Spinal cord (tissue), 4 donors: ENCODE data around the gene IQGAP3. TPM values are rescaled to one million over a fixed set of nuclear protein-coding genes. Genes with fewer than 3 reads are reported as not detected.

Source experiments
- polyA plus RNA-seq, 2 donors: library from polyadenylated mRNA; unstranded; fragments of 120-200 nt; gene quantifications; one replicate each; pipeline ENCODE4 v1.2.1, GENCODE V29; 2013; ENCODE audit not compliant: insufficient read length in 2 of 2
- small RNA-seq: library from RNA; depleted of rRNA; stranded (forward); fragments of <200 nt; gene quantifications from one replicate; pipeline ENCODE3, GENCODE V24; 2014; ENCODE audit warnings: low replicate concordance
- total RNA-seq, 2 donors: library from RNA; depleted of rRNA in 1 of 2; stranded (reverse); fragments of 120-200 nt in 1 of 2; fragments of >200 nt in 1 of 2; gene quantifications; one replicate each; pipeline versions ENCODE4 v1.2.3 to v1.2.4, GENCODE V29; 2013 to 2014

Gene IQGAP3
- total and polyA plus RNA-seq, 4 donors, result 4.9 to 10.4 (median 7.0) TPM

Small RNAs within 50 kb of the gene (small RNA-seq; reads per million reads assigned to genes)
- not detected for gene RF00019

Other genes with a start within 250 kb of the IQGAP3 start
- gene CCT3, start 234.3 kb downstream of the IQGAP3 start, total RNA-seq, result 100 to 1,000 TPM; 248 to 258 TPM
- gene CCT3, start 234.3 kb downstream of the IQGAP3 start, polyA plus RNA-seq, result 100 to 1,000 TPM; 231 to 250 TPM
- not detected for gene TSACC, start 234.0 kb downstream of the IQGAP3 start, total RNA-seq
- gene TSACC, start 234.0 kb downstream of the IQGAP3 start, polyA plus RNA-seq, result 1 to 10 TPM in 1 of 2 donors, under 1 TPM in 1; 0.79 to 1.7 TPM
- gene RHBG, start 203.4 kb downstream of the IQGAP3 start, total RNA-seq, result not detected
- gene RHBG, start 203.4 kb downstream of the IQGAP3 start, polyA plus RNA-seq, result under 1 TPM; 0.26 to 0.81 TPM
- 10 to 100 TPM in 1 of 2 donors, 1 to 10 TPM in 1; 5.7 to 13.2 TPM for gene MEF2D, start 71.8 kb downstream of the IQGAP3 start, total RNA-seq
- gene MEF2D, start 71.8 kb downstream of the IQGAP3 start, polyA plus RNA-seq, result 10 to 100 TPM; 21.8 to 28.9 TPM
- not detected for gene TTC24, start 7.2 kb upstream of the IQGAP3 start, total RNA-seq
- not detected for gene TTC24, start 7.2 kb upstream of the IQGAP3 start, polyA plus RNA-seq
- 100 to 1,000 TPM in 1 of 2 donors, 10 to 100 TPM in 1; 53.5 to 113 TPM for gene NAXE, start 19.2 kb upstream of the IQGAP3 start, total RNA-seq
- 100 to 1,000 TPM; 107 TPM for gene NAXE, start 19.2 kb upstream of the IQGAP3 start, polyA plus RNA-seq
- gene GPATCH4, start 28.9 kb upstream of the IQGAP3 start, total RNA-seq, result 1 to 10 TPM; 9.5 to 9.7 TPM
- 10 to 100 TPM; 41.7 to 44.5 TPM for gene GPATCH4, start 28.9 kb upstream of the IQGAP3 start, polyA plus RNA-seq
- gene HAPLN2, start 46.9 kb upstream of the IQGAP3 start, total RNA-seq, result 1 to 10 TPM; 7.3 to 9.4 TPM
- 10 to 100 TPM; 37.7 to 38.8 TPM for gene HAPLN2, start 46.9 kb upstream of the IQGAP3 start, polyA plus RNA-seq
- gene BCAN, start 69.6 kb upstream of the IQGAP3 start, total RNA-seq, result 100 to 1,000 TPM; 181 to 240 TPM
- 1,000 to 10,000 TPM in 1 of 2 donors, 100 to 1,000 TPM in 1; 973 to 1,252 TPM for gene BCAN, start 69.6 kb upstream of the IQGAP3 start, polyA plus RNA-seq
- 10 to 100 TPM; 37.9 to 61.8 TPM for gene NES, start 104.8 kb upstream of the IQGAP3 start, total RNA-seq
- gene NES, start 104.8 kb upstream of the IQGAP3 start, polyA plus RNA-seq, result 100 to 1,000 TPM in 1 of 2 donors, 10 to 100 TPM in 1; 96.9 to 111 TPM
- 100 to 1,000 TPM in 1 of 2 donors, 10 to 100 TPM in 1; 35.6 to 482 TPM for gene CRABP2, start 133.0 kb upstream of the IQGAP3 start, total RNA-seq
- 100 to 1,000 TPM in 1 of 2 donors, 10 to 100 TPM in 1; 37.7 to 139 TPM for gene CRABP2, start 133.0 kb upstream of the IQGAP3 start, polyA plus RNA-seq
- gene METTL25B, start 155.9 kb upstream of the IQGAP3 start, total RNA-seq, result 10 to 100 TPM in 1 of 2 donors, 1 to 10 TPM in 1; 8.1 to 27.4 TPM
- gene METTL25B, start 155.9 kb upstream of the IQGAP3 start, polyA plus RNA-seq, result 10 to 100 TPM; 35.9 to 36.0 TPM
- 10 to 100 TPM in 1 of 2 donors, 1 to 10 TPM in 1; 9.2 to 25.9 TPM for gene ISG20L2, start 156.2 kb upstream of the IQGAP3 start, total RNA-seq
- gene ISG20L2, start 156.2 kb upstream of the IQGAP3 start, polyA plus RNA-seq, result 10 to 100 TPM; 38.1 to 39.2 TPM
- 10 to 100 TPM; 22.9 to 61.1 TPM for gene MRPL24, start 168.5 kb upstream of the IQGAP3 start, total RNA-seq
- 10 to 100 TPM; 54.5 to 59.8 TPM for gene MRPL24, start 168.5 kb upstream of the IQGAP3 start, polyA plus RNA-seq
- gene HDGF, start 179.1 kb upstream of the IQGAP3 start, total RNA-seq, result 100 to 1,000 TPM in 1 of 2 donors, 10 to 100 TPM in 1; 69.8 to 197 TPM
- gene HDGF, start 179.1 kb upstream of the IQGAP3 start, polyA plus RNA-seq, result 100 to 1,000 TPM; 154 to 161 TPM
- gene PRCC, start 195.0 kb upstream of the IQGAP3 start, total RNA-seq, result 10 to 100 TPM; 23.9 to 37.1 TPM
- 100 to 1,000 TPM; 105 to 110 TPM for gene PRCC, start 195.0 kb upstream of the IQGAP3 start, polyA plus RNA-seq
- under 1 TPM in 1 of 2 donors, not detected in 1; 0.33 TPM for gene SH2D2A, start 244.3 kb upstream of the IQGAP3 start, total RNA-seq
- under 1 TPM; 0.51 to 0.53 TPM for gene SH2D2A, start 244.3 kb upstream of the IQGAP3 start, polyA plus RNA-seq